ENCODE data around the gene CSNK2A1.

Gene CSNK2A1

DNA sequence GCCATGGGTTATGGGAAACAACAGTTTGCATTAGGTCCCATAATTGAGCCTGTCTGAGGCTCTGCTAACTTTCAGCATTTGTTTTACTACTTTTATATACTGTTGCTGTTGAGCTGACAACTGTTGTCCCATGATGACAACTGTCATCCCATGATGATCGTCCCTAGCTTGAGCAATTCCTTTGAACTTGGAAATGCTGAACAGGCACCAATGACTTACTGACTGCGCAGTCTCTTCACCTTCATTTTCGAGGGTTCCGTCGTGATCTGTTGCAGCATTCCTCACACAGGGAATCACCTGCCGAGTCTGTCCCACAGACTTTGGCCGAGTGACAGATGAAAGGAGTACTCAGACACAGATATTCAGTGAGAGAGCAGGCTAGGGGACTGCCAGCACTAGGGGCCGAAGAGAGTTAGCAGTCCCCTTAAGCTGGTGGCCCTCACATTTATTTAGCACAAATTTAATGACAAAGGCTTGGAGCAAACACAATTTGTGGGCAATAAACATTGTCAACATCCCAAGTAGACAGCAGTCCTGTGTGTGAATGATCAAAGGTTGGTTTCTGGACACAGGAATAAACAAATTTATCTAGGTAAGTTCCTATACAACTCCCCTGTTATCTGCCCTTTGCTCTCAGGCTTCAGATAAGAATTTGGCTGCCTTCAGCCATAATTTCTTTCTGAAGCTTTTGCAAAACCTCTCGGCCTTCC, 71.3 kb downstream of the CSNK2A1 start:
- no peak for DNase-seq (ENCODE audit: low spot score)

DNA sequence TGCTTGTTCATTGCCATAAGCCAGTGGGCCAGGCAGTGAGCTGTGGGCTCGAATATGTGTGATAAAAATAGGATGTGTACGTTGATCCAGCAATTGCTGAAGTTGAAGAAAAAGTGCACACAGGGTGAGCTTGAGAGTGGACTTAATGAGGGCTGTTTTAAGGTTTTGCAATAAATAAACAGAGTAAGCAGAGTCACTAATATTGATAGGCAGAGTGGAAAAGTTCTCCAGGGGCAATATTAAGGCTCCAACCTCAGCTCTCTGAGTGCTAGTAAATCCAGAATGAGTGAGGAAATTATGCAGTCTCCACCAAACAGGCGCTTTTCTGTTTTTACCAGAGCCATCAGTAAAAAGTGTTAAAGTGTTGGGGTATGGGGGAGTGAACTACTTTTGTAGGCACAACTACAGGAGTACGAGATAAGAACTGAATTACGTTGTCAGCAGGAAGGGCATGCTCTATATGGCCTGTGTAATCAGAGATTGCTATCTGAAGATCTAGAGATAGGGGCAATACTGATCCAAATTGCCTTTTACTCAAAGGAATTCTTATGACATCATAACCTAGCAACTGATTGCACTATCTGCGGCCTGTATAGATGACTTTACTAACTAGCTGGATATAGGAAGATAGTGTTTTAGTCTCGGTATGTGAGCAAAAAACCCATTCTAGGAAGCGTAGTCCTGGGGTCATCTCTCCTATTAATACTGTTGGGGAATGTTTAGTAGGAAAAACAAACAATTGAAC, 73.7 kb downstream of the CSNK2A1 start:
- H3K4ac ChIP-seq (ENCODE audit: low read length): no peak overlapping the region
- no peak overlapping the region for H4K91ac ChIP-seq (ENCODE audit: low read depth, low read length, poor library complexity)
- H2AK5ac ChIP-seq (ENCODE audit: low read depth, low read length): no peak overlapping the region
- H3K4me2 ChIP-seq (ENCODE audit: insufficient read depth, low read length, poor library complexity, severe bottlenecking): no peak overlapping the region
- no peak overlapping the region for H2AFZ ChIP-seq (ENCODE audit: low read length)
- no peak overlapping the region for H2BK12ac ChIP-seq (ENCODE audit: low read length)
- no peak overlapping the region for H3K27ac ChIP-seq (replicated peaks; ENCODE audit: low read length)
- WGBS, 2 donors (ENCODE audit: extremely low coverage in 2 of 2, insufficient read length in 2 of 2, insufficient replicate concordance in 1 of 2): no CpG with 5 or more reads among the region's 8 CpGs
- H3K4me1 ChIP-seq (ENCODE audit: control insufficient read depth in 2 of 2, insufficient read depth in 1 of 2, low read depth in 1 of 2, low read length in 2 of 2): no peaks in the 10 kb centered on the region
- H4K8ac ChIP-seq (ENCODE audit: low read depth, low read length): no peak overlapping the region
- no peak overlapping the region for H3K14ac ChIP-seq (ENCODE audit: low read length)
- no peak overlapping the region for H2BK5ac ChIP-seq (ENCODE audit: low read length)
- no peak overlapping the region for H3K9ac ChIP-seq (ENCODE audit: low read depth, low read length, poor library complexity)
- no peak overlapping the region for H3K23ac ChIP-seq (ENCODE audit: low read depth, low read length, poor library complexity)
- no peak overlapping the region for H3K18ac ChIP-seq (ENCODE audit: low read length)
- no peaks in the 10 kb centered on the region for H3K79me1 ChIP-seq (ENCODE audit: low read depth, low read length)
- H3K9me3 ChIP-seq (replicated peaks in 1 of 2; ENCODE audit: control insufficient read depth in 2 of 2, insufficient read depth in 1 of 2, low read depth in 1 of 2, low read length in 2 of 2): peaks cover 12 to 38% of the 10 kb centered on the region in 2 donors
- no peak overlapping the region for H2BK120ac ChIP-seq (ENCODE audit: low read depth, low read length)
- H3K36me3 ChIP-seq (replicated peaks in 1 of 2; ENCODE audit: control insufficient read depth in 2 of 2, insufficient read depth in 2 of 2, low read length in 2 of 2): peaks cover 4 to 19% of the 10 kb centered on the region in 2 donors
- H3K4me3 ChIP-seq (ENCODE audit: low read length in 2 of 2): no peak overlapping the region
- H2BK15ac ChIP-seq (ENCODE audit: low read length): no peak overlapping the region
- no peaks in the 10 kb centered on the region for H3K27me3 ChIP-seq (ENCODE audit: control insufficient read depth in 3 of 3, insufficient read depth in 3 of 3, low read depth in 1 of 3, low read length in 3 of 3)
- no peak for DNase-seq (ENCODE audit: low spot score)

More for the DNA sequence above, 71.3 kb downstream of the CSNK2A1 start:
- Histone ChIP-seq H2BK120ac (ENCODE audit: low read depth, low read length) (no peak overlapping the region), H3K9ac (ENCODE audit: low read depth, low read length, poor library complexity) (no peak overlapping the region), H3K79me1 (ENCODE audit: low read depth, low read length) (no peaks in the 10 kb centered on the region), H3K36me3 (replicated peaks in 1 of 2; ENCODE audit: control insufficient read depth in 2 of 2, insufficient read depth in 2 of 2, low read length in 2 of 2) (peaks cover 6 to 43% of the 10 kb centered on the region in 2 donors), H3K14ac (ENCODE audit: low read length) (no peak overlapping the region), H3K9me3 (replicated peaks in 1 of 2; ENCODE audit: control insufficient read depth in 2 of 2, insufficient read depth in 1 of 2, low read depth in 1 of 2, low read length in 2 of 2) (peaks cover 12 to 36% of the 10 kb centered on the region in 2 donors), H2BK12ac (ENCODE audit: low read length) (no peak overlapping the region), H3K4me2 (ENCODE audit: insufficient read depth, low read length, poor library complexity, severe bottlenecking) (no peak overlapping the region), H2BK15ac (ENCODE audit: low read length) (no peak overlapping the region), H3K4me3 (ENCODE audit: low read length in 2 of 2) (no peak overlapping the region), H3K27me3 (ENCODE audit: control insufficient read depth in 3 of 3, insufficient read depth in 3 of 3, low read depth in 1 of 3, low read length in 3 of 3) (no peaks in the 10 kb centered on the region), H2AK5ac (ENCODE audit: low read depth, low read length) (no peak overlapping the region), H4K91ac (ENCODE audit: low read depth, low read length, poor library complexity) (no peak overlapping the region), H3K4me1 (ENCODE audit: control insufficient read depth in 2 of 2, insufficient read depth in 1 of 2, low read depth in 1 of 2, low read length in 2 of 2) (no peaks in the 10 kb centered on the region), H3K4ac (ENCODE audit: low read length) (no peak overlapping the region), H3K18ac (ENCODE audit: low read length) (no peak overlapping the region), H3K27ac (replicated peaks; ENCODE audit: low read length) (no peak overlapping the region), H4K8ac (ENCODE audit: low read depth, low read length) (no peak overlapping the region), H2AFZ (ENCODE audit: low read length) (no peak overlapping the region), H3K23ac (ENCODE audit: low read depth, low read length, poor library complexity) (no peak overlapping the region), H2BK5ac (ENCODE audit: low read length) (no peak overlapping the region)
- no CpG with 5 or more reads among the region's 9 CpGs for WGBS, 2 donors (ENCODE audit: extremely low coverage in 2 of 2, insufficient read length in 2 of 2, insufficient replicate concordance in 1 of 2)

DNA sequence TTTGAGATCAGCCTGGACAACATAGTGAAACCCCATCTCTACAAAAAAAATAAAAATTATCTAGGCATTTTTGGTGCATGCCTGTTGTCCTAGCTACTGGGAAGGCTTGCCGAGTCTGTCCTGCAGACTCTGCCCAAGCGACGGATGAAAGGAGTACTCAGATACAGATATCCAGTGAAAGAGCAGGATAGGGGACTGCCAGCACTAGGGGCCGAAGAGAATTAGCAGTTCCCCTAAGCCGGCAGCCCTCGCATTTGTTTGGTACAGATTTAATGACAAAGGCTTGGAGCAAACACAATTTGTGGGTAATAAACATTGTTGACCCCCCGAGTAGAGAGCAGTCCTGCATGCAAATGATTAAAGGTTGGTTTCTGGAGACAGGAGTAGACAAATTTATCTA, 75.8 kb downstream of the CSNK2A1 start:
- Histone ChIP-seq H3K4ac (ENCODE audit: low read length) (no peak overlapping the region), H3K27ac (replicated peaks; ENCODE audit: low read length) (no peak overlapping the region), H3K14ac (ENCODE audit: low read length) (no peak overlapping the region), H3K9me3 (replicated peaks in 1 of 2; ENCODE audit: control insufficient read depth in 2 of 2, insufficient read depth in 1 of 2, low read depth in 1 of 2, low read length in 2 of 2) (peaks cover 6 to 27% of the 10 kb centered on the region in 2 donors), H4K91ac (ENCODE audit: low read depth, low read length, poor library complexity) (no peak overlapping the region), H2BK15ac (ENCODE audit: low read length) (no peak overlapping the region), H3K9ac (ENCODE audit: low read depth, low read length, poor library complexity) (no peak overlapping the region), H3K18ac (ENCODE audit: low read length) (no peak overlapping the region), H2AK5ac (ENCODE audit: low read depth, low read length) (no peak overlapping the region), H3K79me1 (ENCODE audit: low read depth, low read length) (no peaks in the 10 kb centered on the region), H2BK5ac (ENCODE audit: low read length) (no peak overlapping the region), H3K27me3 (ENCODE audit: control insufficient read depth in 3 of 3, insufficient read depth in 3 of 3, low read depth in 1 of 3, low read length in 3 of 3) (peaks cover 0 to 2% (median 0%) of the 10 kb centered on the region in 3 experiments), H3K4me3 (ENCODE audit: low read length in 2 of 2) (no peak overlapping the region), H2AFZ (ENCODE audit: low read length) (no peak overlapping the region), H3K23ac (ENCODE audit: low read depth, low read length, poor library complexity) (no peak overlapping the region), H3K4me1 (ENCODE audit: control insufficient read depth in 2 of 2, insufficient read depth in 1 of 2, low read depth in 1 of 2, low read length in 2 of 2) (peaks cover 0 to 2% of the 10 kb centered on the region in 2 donors), H3K36me3 (replicated peaks in 1 of 2; ENCODE audit: control insufficient read depth in 2 of 2, insufficient read depth in 2 of 2, low read length in 2 of 2) (no peaks in the 10 kb centered on the region), H2BK12ac (ENCODE audit: low read length) (no peak overlapping the region), H3K4me2 (ENCODE audit: insufficient read depth, low read length, poor library complexity, severe bottlenecking) (no peak overlapping the region), H2BK120ac (ENCODE audit: low read depth, low read length) (no peak overlapping the region), H4K8ac (ENCODE audit: low read depth, low read length) (no peak overlapping the region)
- no CpG with 5 or more reads among the region's 7 CpGs for WGBS, 2 donors (ENCODE audit: extremely low coverage in 2 of 2, insufficient read length in 2 of 2, insufficient replicate concordance in 1 of 2)
- DNase-seq (ENCODE audit: low spot score): no peak

All from neuronal stem cell (in vitro differentiated cells).